K562 (cell line): Measurements from ENCODE around the gene FXYD1. TPM values are rescaled to one million over a fixed set of nuclear protein-coding genes. Genes with fewer than 3 reads are reported as not detected.

Experiments used
- ARID3A ChIP-seq: IDR thresholded peaks from 2 replicates; pipeline ENCODE4 v1.6.1; 2012; ENCODE audit warnings: low read depth, low read length, improper control_type of control experiment, borderline replicate concordance
- BACH1 ChIP-seq: fragments of 200-800 bp; sonication (Bioruptor generic); IDR thresholded peaks from 2 replicates; pipeline ENCODE4 v1.6.1; 2016; ENCODE audit warnings: missing genetic modification characterization, missing compliant biosample characterization
- BRD4 ChIP-seq: fragments of 200-600 bp; sonication (generic); IDR thresholded peaks from 2 replicates; pipeline ENCODE4 v1.6.1; 2017; ENCODE audit warnings: inconsistent platforms
- CREM ChIP-seq: IDR thresholded peaks from 2 replicates; pipeline ENCODE4 v1.6.1; 2014; ENCODE audit warnings: antibody characterized with exemption, low read depth
- FOSL1 ChIP-seq: fragments of 200-800 bp; sonication (Bioruptor generic); conservative IDR thresholded peaks from 2 replicates; pipeline ENCODE4 v1.6.1; 2016; ENCODE audit warnings: missing genetic modification characterization, missing compliant biosample characterization
- HDAC3 ChIP-seq: fragments of 450-650 bp; IDR thresholded peaks from 2 replicates; pipeline ENCODE4 v1.6.1; 2018; ENCODE audit warnings: borderline replicate concordance, mild to moderate bottlenecking, moderate library complexity; ENCODE audit not compliant: partially characterized antibody
- HNRNPUL1 ChIP-seq: fragments of 200-400 bp; formaldehyde crosslinking; IDR thresholded peaks from 2 replicates; pipeline ENCODE4 v1.6.1; 2017; ENCODE audit warnings: low read length
- HOMEZ ChIP-seq: fragments of 250-450 bp; sonication (Bioruptor Pico); IDR thresholded peaks from 2 replicates; pipeline ENCODE4 v1.4.0; 2020; ENCODE audit warnings: mild to moderate bottlenecking, moderate library complexity
- HOXB6 ChIP-seq: fragments of 250-450 bp; sonication (Bioruptor Pico); IDR thresholded peaks from 2 replicates; pipeline ENCODE4 v1.5.1; 2022; ENCODE audit warnings: mild to moderate bottlenecking, borderline replicate concordance
- JUNB ChIP-seq: fragments of 450-650 bp; formaldehyde crosslinking; conservative IDR thresholded peaks from 2 replicates; pipeline ENCODE4 v1.4.0; 2020; ENCODE audit warnings: mild to moderate bottlenecking
- KDM5B ChIP-seq: fragments of 200-600 bp; sonication (generic); IDR thresholded peaks from 2 replicates; pipeline ENCODE4 v1.6.1; 2012; ENCODE audit warnings: low read depth, mild to moderate bottlenecking, moderate library complexity, low read length, control low read depth, inconsistent platforms; ENCODE audit not compliant: insufficient replicate concordance
- MECOM ChIP-seq: fragments of 250-450 bp; sonication (Bioruptor Pico); IDR thresholded peaks from 2 replicates; pipeline ENCODE4 v1.8.0; 2022; ENCODE audit warnings: inconsistent platforms
- POLR3G ChIP-seq: IDR thresholded peaks from 2 replicates; pipeline ENCODE4 v1.6.1; 2011; ENCODE audit not compliant: insufficient read length, insufficient replicate concordance; ENCODE audit errors: extremely low read depth
- PPARD ChIP-seq: fragments of 250-450 bp; sonication (Bioruptor Pico); IDR thresholded peaks from 2 replicates; pipeline ENCODE4 v1.8.0; 2022; ENCODE audit warnings: inconsistent platforms, mild to moderate bottlenecking, moderate library complexity
- PTRF ChIP-seq: fragments of 450-650 bp; IDR thresholded peaks from 2 replicates; pipeline ENCODE4 v1.6.1; 2016; ENCODE audit warnings: mild to moderate bottlenecking, missing genetic modification characterization, missing compliant biosample characterization
- RNF2 ChIP-seq: sonication (generic); IDR thresholded peaks from 2 replicates; pipeline ENCODE4 v1.6.1; 2016
- SMARCE1 ChIP-seq: fragments of 450-650 bp; IDR thresholded peaks from 2 replicates; pipeline ENCODE4 v1.7.1; 2016; ENCODE audit warnings: mild to moderate bottlenecking
- SPI1 ChIP-seq: IDR thresholded peaks from 2 replicates; pipeline ENCODE4 v1.6.1; 2011; ENCODE audit warnings: low read depth, low read length, control low read depth, borderline replicate concordance
- polyA plus RNA-seq, 8 experiments: library from polyadenylated mRNA; depleted of rRNA in 4 of 8; stranded (reverse) in 5 of 8; unstranded in 3 of 8; fragments of >200 nt; fragmentation: Nextera tagmentation in 2 of 8; fragmentation: Illumina TruSeq in 1 of 8; extraction: Ambion mirVana in 2 of 8; extraction: Trizol in 1 of 8; gene quantifications; 2 replicates each; pipeline versions ENCODE4 v1.2.1 to v1.2.3, GENCODE V29; 2011 to 2014; ENCODE audit warnings: inconsistent platforms in 1 of 8, missing spikeins in 1 of 8
- total RNA-seq, 7 experiments: library from RNA; depleted of rRNA in 6 of 7; stranded (reverse); fragments of >200 nt in 6 of 7; fragmentation: Illumina TruSeq in 2 of 7; extraction: Trizol in 2 of 7; gene quantifications; 2 replicates each; pipeline versions ENCODE4 v1.2.1 to v1.2.3, GENCODE V29; 2011 to 2021; ENCODE audit warnings: low replicate concordance in 1 of 7
- TF ChIP-seq, protein P1 (sequence below): fragments of 250-450 bp; sonication (Bioruptor Pico); IDR thresholded peaks from 2 replicates; pipeline ENCODE4 v1.8.0; 2021; ENCODE audit warnings: moderate library complexity, mild to moderate bottlenecking, inconsistent platforms
- TF ChIP-seq, protein P2 (sequence below): fragments of 450-650 bp; IDR thresholded peaks from 2 replicates; pipeline ENCODE4 v1.6.1; 2016; ENCODE audit warnings: low read depth, mild to moderate bottlenecking, moderate library complexity
- TF ChIP-seq, protein P3 (sequence below): sonication (generic); formaldehyde crosslinking; IDR thresholded peaks from 2 replicates; pipeline ENCODE4 v1.8.1; 2023; ENCODE audit warnings: mild to moderate bottlenecking, missing genetic modification reagents

FXYD1 gene
- total and polyA plus RNA-seq, 9 of the 15 experiments (the other 6 are each of a cell fraction or from before 2014, with no cell fraction given) = 0.40 to 3.2 (median 1.8) TPM; not detected in 3

- TF ChIP-seq, protein P1, sequence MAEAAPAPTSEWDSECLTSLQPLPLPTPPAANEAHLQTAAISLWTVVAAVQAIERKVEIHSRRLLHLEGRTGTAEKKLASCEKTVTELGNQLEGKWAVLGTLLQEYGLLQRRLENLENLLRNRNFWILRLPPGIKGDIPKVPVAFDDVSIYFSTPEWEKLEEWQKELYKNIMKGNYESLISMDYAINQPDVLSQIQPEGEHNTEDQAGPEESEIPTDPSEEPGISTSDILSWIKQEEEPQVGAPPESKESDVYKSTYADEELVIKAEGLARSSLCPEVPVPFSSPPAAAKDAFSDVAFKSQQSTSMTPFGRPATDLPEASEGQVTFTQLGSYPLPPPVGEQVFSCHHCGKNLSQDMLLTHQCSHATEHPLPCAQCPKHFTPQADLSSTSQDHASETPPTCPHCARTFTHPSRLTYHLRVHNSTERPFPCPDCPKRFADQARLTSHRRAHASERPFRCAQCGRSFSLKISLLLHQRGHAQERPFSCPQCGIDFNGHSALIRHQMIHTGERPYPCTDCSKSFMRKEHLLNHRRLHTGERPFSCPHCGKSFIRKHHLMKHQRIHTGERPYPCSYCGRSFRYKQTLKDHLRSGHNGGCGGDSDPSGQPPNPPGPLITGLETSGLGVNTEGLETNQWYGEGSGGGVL = peak; percentile 60
- TF ChIP-seq HOMEZ (CRISPR knock-in tag) (no peak; the same call in 1 of the 2 replicates), SPI1 (no peak), HOXB6 (CRISPR knock-in tag) (no peak), JUNB (CRISPR knock-in tag) (no peak), ARID3A (no peak), BACH1 (tag) (peak; percentile 86), RNF2 (no peak), PPARD (CRISPR knock-in tag) (peak; percentile 68; the same call in 1 of the 2 replicates), BRD4 (no peak), PTRF (tag) (peak; percentile 94), MECOM (CRISPR knock-in tag) (peak; percentile 94), CREM (no peak), HNRNPUL1 (no peak), HDAC3 (peak; percentile 13), KDM5B (no peak), SMARCE1 (no peak), POLR3G (no peak), FOSL1 (no peak; the same call in 1 of the 2 replicates)
- TF ChIP-seq, protein P2, sequence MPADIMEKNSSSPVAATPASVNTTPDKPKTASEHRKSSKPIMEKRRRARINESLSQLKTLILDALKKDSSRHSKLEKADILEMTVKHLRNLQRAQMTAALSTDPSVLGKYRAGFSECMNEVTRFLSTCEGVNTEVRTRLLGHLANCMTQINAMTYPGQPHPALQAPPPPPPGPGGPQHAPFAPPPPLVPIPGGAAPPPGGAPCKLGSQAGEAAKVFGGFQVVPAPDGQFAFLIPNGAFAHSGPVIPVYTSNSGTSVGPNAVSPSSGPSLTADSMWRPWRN = no peak
- TF ChIP-seq, protein P3, sequence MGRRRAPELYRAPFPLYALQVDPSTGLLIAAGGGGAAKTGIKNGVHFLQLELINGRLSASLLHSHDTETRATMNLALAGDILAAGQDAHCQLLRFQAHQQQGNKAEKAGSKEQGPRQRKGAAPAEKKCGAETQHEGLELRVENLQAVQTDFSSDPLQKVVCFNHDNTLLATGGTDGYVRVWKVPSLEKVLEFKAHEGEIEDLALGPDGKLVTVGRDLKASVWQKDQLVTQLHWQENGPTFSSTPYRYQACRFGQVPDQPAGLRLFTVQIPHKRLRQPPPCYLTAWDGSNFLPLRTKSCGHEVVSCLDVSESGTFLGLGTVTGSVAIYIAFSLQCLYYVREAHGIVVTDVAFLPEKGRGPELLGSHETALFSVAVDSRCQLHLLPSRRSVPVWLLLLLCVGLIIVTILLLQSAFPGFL = no peak
These were observed 26.8 kb downstream of the FXYD1 start (continued) for GRCh38 chr19:35165200-35166058.
